Parathyroid adenoma (tissue), 2 donors: ENCODE results near the gene SCNN1G.
"Not testable (repeated sequence)": the region's sequence is repeated elsewhere in the genome, so short reads cannot be mapped to it uniquely, and the experiment has no call there.

ENCODE experiments used
- H2AFZ ChIP-seq: fragments of 300-600 bp; sonication (generic); one replicate; pipeline ENCODE4 v1.7.0; 2017; ENCODE audit warnings: antibody characterized with exemption, mild to moderate bottlenecking
- H3K27ac ChIP-seq: fragments of 300-600 bp; sonication (generic); one replicate; pipeline ENCODE4 v1.7.0; 2017
- H3K27me3 ChIP-seq: fragments of 300-600 bp; sonication (generic); one replicate; pipeline ENCODE4 v1.7.0; 2017; ENCODE audit warnings: low read length; ENCODE audit not compliant: control insufficient read depth, insufficient read depth
- H3K36me3 ChIP-seq: fragments of 300-600 bp; sonication (generic); one replicate; pipeline ENCODE4 v1.7.0; 2017; ENCODE audit warnings: low read length; ENCODE audit not compliant: control insufficient read depth, insufficient read depth
- H3K4me1 ChIP-seq: fragments of 300-600 bp; sonication (generic); one replicate; pipeline ENCODE4 v1.7.0; 2017; ENCODE audit warnings: control low read depth
- H3K4me2 ChIP-seq: fragments of 300-600 bp; sonication (generic); one replicate; pipeline ENCODE4 v1.7.0; 2017; ENCODE audit warnings: low read length
- H3K4me3 ChIP-seq: fragments of 300-600 bp; sonication (generic); one replicate; pipeline ENCODE4 v1.7.0; 2017; ENCODE audit warnings: low read depth, low read length
- H3K79me2 ChIP-seq: fragments of 300-600 bp; sonication (generic); one replicate; pipeline ENCODE4 v1.7.0; 2017; ENCODE audit warnings: control low read depth
- H3K9ac ChIP-seq: fragments of 300-600 bp; sonication (generic); one replicate; pipeline ENCODE4 v1.7.0; 2017; ENCODE audit warnings: mild to moderate bottlenecking
- H3K9me3 ChIP-seq: fragments of 300-600 bp; sonication (generic); one replicate; pipeline ENCODE4 v1.7.0; 2017; ENCODE audit warnings: low read length; ENCODE audit not compliant: control insufficient read depth
- TF ChIP-seq, protein P1 (sequence below): fragments of 300-600 bp; sonication (generic); IDR thresholded peaks from one replicate; pipeline ENCODE4 v1.7.0; 2017; ENCODE audit warnings: antibody characterized with exemption, mild to moderate bottlenecking
- donor health status: primary hyperparathyroidism.

Gene SCNN1G

DNA sequence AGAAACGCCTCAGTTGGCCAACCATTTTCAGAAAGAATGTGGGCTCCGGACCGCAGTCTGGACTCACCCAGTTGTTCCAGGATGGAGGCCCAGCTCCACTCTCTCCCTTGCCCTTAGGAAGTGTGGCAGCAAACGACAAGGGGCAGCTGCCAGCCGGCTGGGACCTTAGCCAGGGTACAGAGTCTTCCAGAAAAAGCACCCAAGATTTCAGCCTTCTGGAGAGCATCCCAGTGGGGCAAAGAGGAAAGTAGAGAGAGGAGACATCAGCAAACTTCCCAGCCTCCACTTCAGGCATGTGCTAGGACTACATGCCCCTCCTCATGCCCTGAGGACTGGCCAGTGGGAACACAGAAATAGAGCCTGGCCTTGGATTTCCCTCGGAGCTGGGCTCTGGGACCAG is 62.7 kb downstream of the SCNN1G start:
- H3K4me3 ChIP-seq: no peak overlapping the region
- H3K9me3 ChIP-seq: no peaks in the 10 kb centered on the region
- H3K79me2 ChIP-seq: no peaks in the 10 kb centered on the region
- no peaks in the 10 kb centered on the region for H3K4me1 ChIP-seq
- H3K27ac ChIP-seq: no peak overlapping the region
- H3K4me2 ChIP-seq: no peak overlapping the region
- H3K9ac ChIP-seq: no peak overlapping the region
- H3K27me3 ChIP-seq: no peaks in the 10 kb centered on the region
- H2AFZ ChIP-seq: no peak overlapping the region
- no peaks in the 10 kb centered on the region for H3K36me3 ChIP-seq
- TF ChIP-seq, protein P1, sequence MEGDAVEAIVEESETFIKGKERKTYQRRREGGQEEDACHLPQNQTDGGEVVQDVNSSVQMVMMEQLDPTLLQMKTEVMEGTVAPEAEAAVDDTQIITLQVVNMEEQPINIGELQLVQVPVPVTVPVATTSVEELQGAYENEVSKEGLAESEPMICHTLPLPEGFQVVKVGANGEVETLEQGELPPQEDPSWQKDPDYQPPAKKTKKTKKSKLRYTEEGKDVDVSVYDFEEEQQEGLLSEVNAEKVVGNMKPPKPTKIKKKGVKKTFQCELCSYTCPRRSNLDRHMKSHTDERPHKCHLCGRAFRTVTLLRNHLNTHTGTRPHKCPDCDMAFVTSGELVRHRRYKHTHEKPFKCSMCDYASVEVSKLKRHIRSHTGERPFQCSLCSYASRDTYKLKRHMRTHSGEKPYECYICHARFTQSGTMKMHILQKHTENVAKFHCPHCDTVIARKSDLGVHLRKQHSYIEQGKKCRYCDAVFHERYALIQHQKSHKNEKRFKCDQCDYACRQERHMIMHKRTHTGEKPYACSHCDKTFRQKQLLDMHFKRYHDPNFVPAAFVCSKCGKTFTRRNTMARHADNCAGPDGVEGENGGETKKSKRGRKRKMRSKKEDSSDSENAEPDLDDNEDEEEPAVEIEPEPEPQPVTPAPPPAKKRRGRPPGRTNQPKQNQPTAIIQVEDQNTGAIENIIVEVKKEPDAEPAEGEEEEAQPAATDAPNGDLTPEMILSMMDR: no peak

DNA sequence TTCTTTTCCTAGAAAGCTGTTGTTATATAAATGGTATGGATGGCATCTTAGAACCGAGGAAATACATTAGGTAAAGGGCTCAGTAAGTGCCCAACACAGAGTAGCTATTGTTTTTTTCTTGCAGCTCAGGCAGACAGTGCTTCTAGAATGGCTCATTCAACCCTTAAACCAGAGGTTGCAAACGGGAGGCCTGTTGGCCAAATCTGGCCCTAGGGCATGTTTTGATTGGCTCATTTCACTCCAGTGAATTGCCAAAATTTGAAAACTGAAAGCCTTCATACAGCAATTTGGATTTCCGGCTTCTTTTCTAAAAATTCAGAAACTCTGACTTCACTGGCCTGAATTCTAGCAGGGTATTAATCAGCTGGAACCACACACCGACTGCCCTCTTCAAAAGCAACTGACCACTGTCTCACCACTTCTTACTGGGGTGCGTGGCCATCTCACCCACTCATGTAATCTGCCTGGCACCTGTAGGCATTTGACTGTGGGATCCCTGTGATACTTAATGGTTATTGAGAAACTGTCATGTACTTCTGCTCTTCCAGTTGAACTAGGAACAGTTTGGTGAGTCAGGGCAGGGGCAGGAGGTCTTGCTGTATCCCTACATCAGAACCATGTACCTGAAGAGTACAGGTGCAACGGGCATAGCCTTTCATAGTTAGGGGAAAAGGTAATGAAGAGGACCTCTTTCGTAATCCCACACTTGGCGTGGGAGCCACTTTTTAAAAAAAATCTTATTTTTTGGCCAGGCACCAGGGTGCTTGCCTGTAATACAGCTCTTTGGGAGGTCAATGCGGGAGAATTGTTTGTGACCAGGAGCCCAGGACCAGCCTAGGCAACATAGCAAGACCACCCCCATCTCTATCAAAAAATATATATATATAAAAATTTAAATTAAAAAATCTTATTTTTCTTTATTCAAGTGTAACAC is 66.0 kb downstream of the SCNN1G start:
- H3K27ac ChIP-seq: no peak overlapping the region
- no peaks in the 10 kb centered on the region for H3K36me3 ChIP-seq
- no peaks in the 10 kb centered on the region for H3K27me3 ChIP-seq

DNA sequence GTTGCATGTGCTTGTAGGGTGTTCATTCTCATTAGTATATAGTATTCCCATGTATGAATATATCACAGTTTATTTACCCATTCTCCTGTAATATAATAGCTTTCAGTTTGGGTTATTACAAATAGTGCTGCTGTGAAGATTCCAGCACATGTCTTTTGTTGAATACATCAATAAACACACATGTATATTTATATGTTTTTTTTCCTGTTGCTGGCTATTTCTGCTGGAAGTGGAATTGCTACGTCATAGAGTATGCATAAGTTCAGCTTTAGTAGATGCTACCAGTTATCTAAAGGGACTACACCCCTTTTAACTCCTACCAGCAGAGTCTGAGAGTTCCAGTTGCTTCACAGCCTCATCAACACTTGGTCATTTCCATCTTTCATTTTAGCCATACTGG is 67.3 kb downstream of the SCNN1G start:
- H3K9me3 ChIP-seq: no peaks in the 10 kb centered on the region
- H3K27ac ChIP-seq: no peak overlapping the region
- no peak overlapping the region for H3K4me2 ChIP-seq
- TF ChIP-seq, protein P1: no peak
- no peaks in the 10 kb centered on the region for H3K79me2 ChIP-seq
- H3K4me3 ChIP-seq: no peak overlapping the region
- no peak overlapping the region for H3K9ac ChIP-seq
- H3K4me1 ChIP-seq: no peaks in the 10 kb centered on the region
- no peaks in the 10 kb centered on the region for H3K36me3 ChIP-seq
- H2AFZ ChIP-seq: no peak overlapping the region
- H3K27me3 ChIP-seq: no peaks in the 10 kb centered on the region

More for the DNA sequence above, 66.0 kb downstream of the SCNN1G start:
- H3K4me3 ChIP-seq: no peak overlapping the region
- H2AFZ ChIP-seq: no peak overlapping the region
- no peaks in the 10 kb centered on the region for H3K9me3 ChIP-seq
- TF ChIP-seq, protein P1: no peak
- H3K9ac ChIP-seq: no peak overlapping the region
- no peaks in the 10 kb centered on the region for H3K79me2 ChIP-seq
- no peak overlapping the region for H3K4me2 ChIP-seq
- H3K4me1 ChIP-seq: no peaks in the 10 kb centered on the region

DNA sequence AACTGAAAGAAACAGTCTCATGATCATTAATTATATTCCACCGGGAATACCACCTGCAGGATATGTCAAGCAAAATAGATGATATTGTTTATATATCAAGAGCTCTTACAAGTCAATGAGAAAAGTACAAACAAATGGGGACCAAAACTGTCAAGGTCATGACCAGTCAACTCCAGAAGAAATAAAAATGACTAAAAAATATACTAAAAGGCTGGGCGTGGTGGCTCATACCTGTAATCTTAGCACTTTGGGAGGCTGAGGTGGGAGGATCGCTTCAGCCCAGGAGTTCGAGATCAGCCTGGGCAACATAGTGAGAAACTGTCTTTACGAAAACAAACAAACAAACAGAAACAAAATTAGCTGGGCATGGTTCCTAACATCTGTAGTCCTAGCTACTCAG is 69.8 kb downstream of the SCNN1G start:
- TF ChIP-seq, protein P1: no peak
- H3K36me3 ChIP-seq: no peaks in the 10 kb centered on the region
- no peaks in the 10 kb centered on the region for H3K79me2 ChIP-seq
- H2AFZ ChIP-seq: no peak overlapping the region
- no peaks in the 10 kb centered on the region for H3K27me3 ChIP-seq
- H3K9ac ChIP-seq: no peak overlapping the region
- no peaks in the 10 kb centered on the region for H3K9me3 ChIP-seq
- no peak overlapping the region for H3K4me3 ChIP-seq
- H3K4me1 ChIP-seq: no peaks in the 10 kb centered on the region
- no peak overlapping the region for H3K27ac ChIP-seq
- no peak overlapping the region for H3K4me2 ChIP-seq

DNA sequence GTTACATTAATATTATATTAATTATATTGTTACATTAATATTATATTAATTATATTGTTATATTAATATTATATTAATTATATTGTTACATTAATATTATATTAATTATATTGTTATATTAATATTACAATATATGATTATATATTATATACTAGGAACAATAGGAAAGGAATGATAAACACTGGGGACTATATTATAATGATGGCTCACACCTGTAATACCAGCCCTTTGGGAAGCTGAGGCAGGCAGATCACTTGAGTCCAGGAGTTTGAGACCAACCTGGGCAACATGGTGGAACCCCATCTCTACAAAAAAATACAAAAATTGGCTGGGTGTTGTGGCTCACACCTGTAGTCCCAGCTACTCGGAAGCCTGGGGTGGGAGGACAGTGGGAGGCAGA is 71.1 kb downstream of the SCNN1G start:
- not testable (repeated sequence) for H3K9ac ChIP-seq, H3K27ac ChIP-seq, H3K27me3 ChIP-seq, H3K9me3 ChIP-seq, H3K79me2 ChIP-seq, H3K4me3 ChIP-seq, H3K36me3 ChIP-seq, H3K4me2 ChIP-seq, H2AFZ ChIP-seq, H3K4me1 ChIP-seq
